Endodermal cell (in vitro differentiated cells): ENCODE results near the gene CAPN9. TPM values are rescaled to one million over a fixed set of nuclear protein-coding genes. Genes with fewer than 3 reads are reported as not detected.

Experiments
- DNase-seq: peaks from one replicate; pipeline ENCODE4 v3.0.0-alpha.2; 2017
- H3K27ac ChIP-seq: 2 replicates; pipeline ENCODE4 v1.5.1; 2013; ENCODE audit warnings: mild to moderate bottlenecking, low read depth, low read length, moderate library complexity
- H3K27me3 ChIP-seq: 2 replicates; pipeline ENCODE4 v1.6.1; 2013; ENCODE audit warnings: mild to moderate bottlenecking, low read length, moderate library complexity; ENCODE audit not compliant: insufficient read depth, control insufficient read depth, poor library complexity, severe bottlenecking
- H3K36me3 ChIP-seq: 2 replicates; pipeline ENCODE4 v1.7.0; 2013; ENCODE audit warnings: mild to moderate bottlenecking, low read length, moderate library complexity; ENCODE audit not compliant: control insufficient read depth, insufficient read depth
- H3K4me1 ChIP-seq: one replicate; pipeline ENCODE4 v1.7.0; 2013; ENCODE audit warnings: low read length; ENCODE audit not compliant: control insufficient read depth, insufficient read depth
- H3K4me3 ChIP-seq: 2 replicates; pipeline ENCODE4 v1.5.1; 2013; ENCODE audit warnings: mild to moderate bottlenecking, low read length, moderate library complexity
- H3K9ac ChIP-seq: 2 replicates; pipeline ENCODE4 v1.6.1; 2013; ENCODE audit warnings: mild to moderate bottlenecking, low read length, moderate library complexity; ENCODE audit not compliant: poor library complexity, severe bottlenecking; ENCODE audit errors: extremely low read depth
- H3K9me3 ChIP-seq: 2 replicates; pipeline ENCODE4 v1.6.1; 2013; ENCODE audit warnings: mild to moderate bottlenecking, low read length, moderate library complexity; ENCODE audit not compliant: control insufficient read depth
- H3K27ac Mint-ChIP-seq: 2 replicates; pipeline ENCODE4 v1.8.0; 2020; ENCODE audit warnings: mixed read lengths
- H3K27me3 Mint-ChIP-seq: 2 replicates; pipeline ENCODE4 v1.8.0; 2021; ENCODE audit warnings: mild to moderate bottlenecking, mixed read lengths; ENCODE audit not compliant: insufficient read depth
- H3K36me3 Mint-ChIP-seq: 2 replicates; pipeline ENCODE4 v1.8.0; 2020; ENCODE audit warnings: low read depth, mixed read lengths
- H3K4me1 Mint-ChIP-seq: 2 replicates; pipeline ENCODE4 v1.8.0; 2020; ENCODE audit warnings: mixed read lengths
- H3K4me3 Mint-ChIP-seq: 2 replicates; pipeline ENCODE4 v1.8.0; 2020; ENCODE audit warnings: mild to moderate bottlenecking, moderate library complexity, mixed read lengths
- H3K9me3 Mint-ChIP-seq: 2 replicates; pipeline ENCODE4 v1.8.0; 2020; ENCODE audit warnings: mild to moderate bottlenecking, mixed read lengths
- WGBS, 2 experiments: methylation state at CpG; one replicate each; pipeline versions ENCODE4 v1.1.5 to v1.1.7; 2013; ENCODE audit warnings: missing lambda C conversion rate in 2 of 2, mixed read lengths in 1 of 2; ENCODE audit not compliant: insufficient coverage in 1 of 2, insufficient read length in 1 of 2; 5-methylcytosine and 5-hydroxymethylcytosine counted together
- total RNA-seq, 2 donors: library from RNA; stranded (reverse); fragmentation: NEBNext Ultra II Directional in 1 of 2; extraction: Animal tissue kit (Norgen Biotek cat#: 25700) in 1 of 2; gene quantifications; 2 replicates in 1 of 2; 3 replicates in 1 of 2; pipeline ENCODE4 v1.2.1, GENCODE V29; 2021
- TF ChIP-seq, protein P1 (sequence below): fragments of 200-600 bp; sonication (generic); conservative IDR thresholded peaks from 2 replicates; pipeline ENCODE4 v1.5.0; 2021; ENCODE audit warnings: antibody characterized with exemption, mild to moderate bottlenecking

The CAPN9 gene
- total RNA-seq, 2 donors from 2014 or later, result 1.1 TPM

- no peak overlapping the region for H3K27ac ChIP-seq
- no peak overlapping the region for H3K4me3 ChIP-seq
- H3K36me3 ChIP-seq, result no peaks in the 10 kb centered on the region
- no peaks in the 10 kb centered on the region for H3K9me3 ChIP-seq
- WGBS, 2 experiments, result 90 to 93% methylated on average over 3 to 5 of the region's 5 CpGs
- DNase-seq, result no peak
- H3K4me3 Mint-ChIP-seq, result no peak overlapping the region
- H3K4me1 Mint-ChIP-seq, result peaks cover 17% of the 10 kb centered on the region
- TF ChIP-seq, protein P1, sequence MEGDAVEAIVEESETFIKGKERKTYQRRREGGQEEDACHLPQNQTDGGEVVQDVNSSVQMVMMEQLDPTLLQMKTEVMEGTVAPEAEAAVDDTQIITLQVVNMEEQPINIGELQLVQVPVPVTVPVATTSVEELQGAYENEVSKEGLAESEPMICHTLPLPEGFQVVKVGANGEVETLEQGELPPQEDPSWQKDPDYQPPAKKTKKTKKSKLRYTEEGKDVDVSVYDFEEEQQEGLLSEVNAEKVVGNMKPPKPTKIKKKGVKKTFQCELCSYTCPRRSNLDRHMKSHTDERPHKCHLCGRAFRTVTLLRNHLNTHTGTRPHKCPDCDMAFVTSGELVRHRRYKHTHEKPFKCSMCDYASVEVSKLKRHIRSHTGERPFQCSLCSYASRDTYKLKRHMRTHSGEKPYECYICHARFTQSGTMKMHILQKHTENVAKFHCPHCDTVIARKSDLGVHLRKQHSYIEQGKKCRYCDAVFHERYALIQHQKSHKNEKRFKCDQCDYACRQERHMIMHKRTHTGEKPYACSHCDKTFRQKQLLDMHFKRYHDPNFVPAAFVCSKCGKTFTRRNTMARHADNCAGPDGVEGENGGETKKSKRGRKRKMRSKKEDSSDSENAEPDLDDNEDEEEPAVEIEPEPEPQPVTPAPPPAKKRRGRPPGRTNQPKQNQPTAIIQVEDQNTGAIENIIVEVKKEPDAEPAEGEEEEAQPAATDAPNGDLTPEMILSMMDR, result no peak
- no peaks in the 10 kb centered on the region for H3K9me3 Mint-ChIP-seq
- no peak overlapping the region for H3K9ac ChIP-seq
- no peaks in the 10 kb centered on the region for H3K36me3 Mint-ChIP-seq
- peaks cover 3% of the 10 kb centered on the region for H3K4me1 ChIP-seq
- no peak overlapping the region for H3K27ac Mint-ChIP-seq
- H3K27me3 ChIP-seq, result no peaks in the 10 kb centered on the region
- H3K27me3 Mint-ChIP-seq, result peaks cover 4% of the 10 kb centered on the region
These were observed 2.8 kb upstream of the CAPN9 start for GRCh38 chr1:230744382-230744781.

GRCh38 chr1:230745071-230745470 is 2.1 kb upstream of the CAPN9 start:
- Mint-ChIP-seq H3K36me3 (no peaks in the 10 kb centered on the region), H3K4me3 (no peak overlapping the region), H3K27ac (no peak overlapping the region), H3K27me3 (peaks cover 4% of the 10 kb centered on the region), H3K4me1 (peaks cover 24% of the 10 kb centered on the region), H3K9me3 (no peaks in the 10 kb centered on the region)
- TF ChIP-seq, protein P1, result no peak
- 77 to 80% methylated on average over 3 of the region's 3 CpGs for WGBS, 2 experiments
- no peaks in the 10 kb centered on the region for H3K36me3 ChIP-seq
- H3K9ac ChIP-seq, result no peak overlapping the region
- no peak for DNase-seq
- H3K4me3 ChIP-seq, result no peak overlapping the region
- H3K27ac ChIP-seq, result no peak overlapping the region
- no peaks in the 10 kb centered on the region for H3K27me3 ChIP-seq
- H3K4me1 ChIP-seq, result peaks cover 3% of the 10 kb centered on the region
- H3K9me3 ChIP-seq, result no peaks in the 10 kb centered on the region

GRCh38 chr1:230746617-230747016 is 571 bp upstream of the CAPN9 start:
- no peaks in the 10 kb centered on the region for H3K36me3 ChIP-seq
- H3K4me3 Mint-ChIP-seq, result no peak overlapping the region
- H3K27me3 Mint-ChIP-seq, result no peaks in the 10 kb centered on the region
- peaks cover 37% of the 10 kb centered on the region for H3K4me1 Mint-ChIP-seq
- H3K4me1 ChIP-seq, result peaks cover 3% of the 10 kb centered on the region
- 91 to 92% methylated on average over 3 to 4 of the region's 4 CpGs for WGBS, 2 experiments
- no peak for DNase-seq
- H3K27ac Mint-ChIP-seq, result no peak overlapping the region
- no peak overlapping the region for H3K4me3 ChIP-seq
- H3K9me3 Mint-ChIP-seq, result no peaks in the 10 kb centered on the region
- no peaks in the 10 kb centered on the region for H3K36me3 Mint-ChIP-seq
- TF ChIP-seq, protein P1, result no peak
- H3K9me3 ChIP-seq, result no peaks in the 10 kb centered on the region
- no peak overlapping the region for H3K27ac ChIP-seq
- H3K9ac ChIP-seq, result no peak overlapping the region
- no peaks in the 10 kb centered on the region for H3K27me3 ChIP-seq
